HG02763 (cell line): ENCODE data around the gene TMEM95.
"Not testable (repeated sequence)": the region's sequence is repeated elsewhere in the genome, so short reads cannot be mapped to it uniquely, and the experiment has no call there.

ENCODE experiments used
- ATAC-seq: cut with Tn5 transposase; IDR thresholded peaks from one replicate; pipeline ENCODE4 v1.9.1; 2021; ENCODE audit warnings: mild to moderate bottlenecking, moderate library complexity; ENCODE audit not compliant: unreplicated experiment

The TMEM95 gene

DNA sequence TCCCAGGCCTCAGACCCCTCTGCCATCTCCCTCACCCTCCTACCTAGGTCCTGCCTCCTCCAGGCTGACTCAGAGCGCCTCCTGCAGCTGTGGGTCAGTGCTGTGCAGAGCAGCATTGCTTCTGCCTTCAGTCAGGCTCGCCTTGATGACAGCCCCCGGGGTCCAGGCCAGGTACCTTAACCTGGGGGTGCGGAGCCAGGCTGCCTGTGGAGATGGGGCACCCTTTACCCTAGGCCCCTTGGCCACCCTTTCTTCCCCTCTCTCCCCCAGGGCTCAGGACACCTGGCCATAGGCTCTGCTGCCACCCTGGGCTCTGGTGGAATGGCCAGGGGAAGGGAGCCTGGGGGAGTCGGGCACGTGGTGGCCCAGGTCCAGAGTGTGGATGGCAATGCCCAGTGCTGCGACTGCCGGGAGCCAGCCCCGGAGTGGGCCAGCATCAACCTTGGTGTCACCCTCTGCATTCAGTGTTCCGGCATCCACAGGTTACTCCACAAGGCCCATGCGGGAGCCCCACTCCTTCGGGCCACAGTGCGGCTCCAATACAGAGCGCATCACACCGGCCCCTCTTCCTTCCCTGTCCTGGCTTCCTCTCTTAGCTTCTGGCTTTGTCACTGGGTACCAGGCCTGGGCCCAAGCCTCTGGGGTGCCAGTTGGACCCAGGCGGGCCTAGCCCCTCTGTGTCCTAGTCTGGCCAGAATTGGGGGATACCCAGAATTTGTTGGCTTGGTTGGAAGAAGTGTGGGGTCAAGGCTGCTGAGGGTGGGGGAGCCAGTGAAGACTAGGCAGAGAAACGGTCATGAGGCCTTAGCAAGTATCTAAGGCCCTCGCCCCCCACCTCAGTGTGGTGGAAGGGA is 8.0 kb upstream of the TMEM95 start:
- no peak for ATAC-seq

- ATAC-seq = no peak
These were observed 7.1 kb upstream of the TMEM95 start for GRCh38 chr17:7347630-7348477.

DNA sequence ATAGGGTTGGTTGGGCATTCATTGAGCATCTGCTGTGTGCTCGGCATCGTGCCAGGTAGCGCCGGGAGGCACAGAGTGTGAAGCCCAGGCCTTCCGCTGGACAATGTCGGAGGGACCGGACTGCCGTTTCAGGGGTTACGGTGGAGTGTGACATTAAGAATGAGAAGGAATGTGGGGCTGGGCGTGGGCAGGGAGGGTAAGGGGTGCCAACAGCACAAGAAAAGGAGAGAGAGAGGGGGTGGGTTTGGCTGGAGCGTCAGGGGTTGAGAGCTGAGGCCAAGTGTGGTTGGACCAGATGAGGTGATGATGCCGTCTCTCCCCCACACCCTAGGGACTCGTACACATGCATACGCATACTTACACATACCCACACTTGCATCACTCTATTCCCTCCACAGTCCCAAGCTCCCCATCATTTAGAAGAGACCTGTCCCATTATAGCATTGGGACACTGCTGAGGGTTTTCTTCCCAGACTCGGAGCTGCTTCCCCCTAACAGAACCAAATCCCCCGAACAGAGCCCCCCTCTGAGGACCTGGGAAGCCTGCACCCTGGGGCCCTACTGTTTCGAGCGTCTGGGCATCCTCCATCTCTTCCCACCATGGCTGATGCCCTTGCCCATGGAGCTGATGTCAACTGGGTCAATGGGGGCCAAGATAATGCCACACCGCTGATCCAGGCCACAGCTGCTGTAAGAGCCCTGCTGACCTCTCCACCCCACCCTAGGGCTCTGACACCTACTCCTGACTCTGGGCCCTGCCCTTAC is 6.3 kb upstream of the TMEM95 start:
- ATAC-seq = no peak

DNA sequence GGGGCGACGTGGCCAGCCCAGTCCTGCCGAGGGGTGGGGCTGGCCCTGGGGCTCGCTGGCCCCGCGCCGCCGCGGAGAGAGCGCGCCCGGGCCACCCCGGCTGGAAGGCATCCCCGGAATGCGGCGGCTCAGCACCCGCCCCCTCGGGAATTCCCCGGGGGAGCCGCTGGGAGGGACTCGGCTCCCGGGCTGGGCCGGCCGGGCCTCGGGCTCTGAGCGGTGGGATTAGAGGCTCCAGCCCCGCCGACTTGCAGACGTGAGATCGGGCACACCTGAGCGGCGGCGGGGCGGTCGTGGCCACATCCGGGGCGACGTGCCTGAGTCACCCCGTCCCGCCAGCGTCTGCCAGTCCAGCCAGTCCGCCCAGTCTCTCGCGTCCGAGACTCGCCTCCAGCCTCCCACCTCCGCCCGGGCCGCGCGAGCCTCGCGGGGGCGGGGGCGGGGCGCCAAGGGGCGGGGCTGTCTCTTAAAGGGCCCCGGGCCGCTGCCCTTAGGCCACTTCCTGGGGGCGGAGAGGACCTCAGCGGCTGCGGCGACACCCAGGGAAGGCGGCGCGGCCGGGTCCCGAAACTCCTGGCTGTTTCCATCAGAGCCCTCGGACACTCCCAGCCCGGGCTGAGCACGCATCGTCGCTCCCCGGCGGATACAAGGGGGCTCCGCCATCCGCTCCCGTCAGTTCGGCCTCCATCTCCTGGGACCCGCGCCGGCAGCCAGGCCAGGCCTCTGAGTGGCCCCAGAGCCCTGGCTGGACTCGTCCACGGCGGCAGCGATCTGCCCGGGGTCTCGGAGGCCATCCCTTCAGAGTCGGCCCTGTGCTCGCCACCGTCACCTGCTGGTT is 3.1 kb upstream of the TMEM95 start, which contains the start of gene KCTD11:
KCTD11 (plus strand) TSS at position 498 of the 838 bp plus-strand sequence.
- ATAC-seq = peak; percentile 65

GRCh38 chr17:7352503-7352889 is 2.5 kb upstream of the TMEM95 start:
- no peak for ATAC-seq

DNA sequence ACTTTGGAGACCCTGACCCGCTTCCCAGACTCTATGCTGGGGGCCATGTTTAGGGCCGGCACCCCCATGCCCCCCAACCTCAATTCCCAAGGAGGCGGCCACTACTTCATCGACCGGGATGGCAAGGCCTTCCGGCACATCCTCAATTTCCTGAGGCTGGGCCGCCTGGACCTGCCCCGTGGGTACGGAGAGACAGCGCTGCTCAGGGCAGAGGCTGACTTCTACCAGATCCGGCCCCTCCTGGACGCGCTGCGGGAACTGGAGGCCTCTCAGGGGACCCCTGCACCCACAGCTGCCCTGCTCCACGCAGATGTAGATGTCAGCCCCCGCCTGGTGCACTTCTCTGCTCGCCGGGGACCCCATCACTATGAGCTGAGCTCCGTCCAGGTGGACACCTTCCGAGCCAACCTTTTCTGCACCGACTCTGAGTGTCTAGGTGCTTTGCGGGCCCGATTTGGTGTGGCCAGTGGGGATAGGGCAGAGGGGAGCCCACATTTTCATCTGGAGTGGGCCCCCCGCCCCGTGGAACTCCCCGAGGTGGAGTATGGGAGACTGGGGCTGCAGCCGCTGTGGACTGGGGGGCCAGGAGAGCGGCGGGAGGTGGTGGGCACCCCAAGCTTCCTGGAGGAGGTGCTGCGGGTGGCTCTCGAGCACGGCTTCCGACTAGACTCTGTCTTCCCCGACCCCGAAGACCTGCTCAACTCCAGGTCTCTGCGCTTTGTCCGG is 1.9 kb upstream of the TMEM95 start:
- no peak for ATAC-seq

- ATAC-seq = no peak
These were observed 603 bp upstream of the TMEM95 start for GRCh38 chr17:7354262-7354843.

GRCh38 chr17:7355573-7355972 is 617 bp downstream of the TMEM95 start:
- ATAC-seq = no peak

GRCh38 chr17:7356072-7356549 is 1.2 kb downstream of the TMEM95 start:
- no peak for ATAC-seq

DNA sequence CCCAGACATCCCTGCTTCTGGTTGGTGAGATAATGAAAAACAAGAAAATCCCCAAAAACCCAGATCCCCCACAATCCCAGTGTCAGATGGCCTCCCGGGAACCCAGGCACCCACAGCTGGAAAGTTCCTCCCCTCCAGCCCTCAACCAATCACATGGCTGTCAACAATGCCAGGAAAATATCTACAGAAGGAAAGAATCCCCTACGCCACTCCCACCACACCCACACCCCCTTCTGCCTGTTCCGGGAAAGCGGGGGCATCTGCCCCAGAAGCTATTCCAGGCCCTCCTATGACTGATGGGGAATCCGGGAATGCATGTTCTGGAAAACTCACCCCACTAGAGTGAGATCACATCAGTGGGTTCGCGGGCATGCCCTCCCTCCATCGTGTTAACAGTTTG is 1.8 kb downstream of the TMEM95 start:
- ATAC-seq = no peak

DNA sequence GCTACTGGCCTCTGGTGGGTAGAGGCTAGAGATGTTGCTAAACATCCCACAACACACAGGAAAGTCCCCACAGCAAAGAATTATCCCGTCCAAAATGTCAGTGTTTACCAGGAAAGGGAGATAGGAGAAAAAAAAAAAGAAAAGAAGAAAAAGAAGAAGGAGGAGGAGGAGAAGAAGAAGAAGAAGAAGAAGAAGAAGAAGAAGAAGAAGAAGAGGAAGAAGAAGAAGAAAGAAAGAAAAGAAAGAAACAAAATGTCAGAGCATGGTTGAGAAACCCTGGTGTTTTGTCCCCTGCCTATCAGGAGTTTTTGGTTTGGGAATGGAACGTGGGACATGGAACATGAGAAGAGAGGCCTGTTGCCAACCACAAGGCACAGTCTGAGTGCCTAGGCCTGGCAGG is 2.4 kb downstream of the TMEM95 start:
- no peak for ATAC-seq

GRCh38 chr17:7361906-7362305 is 7.0 kb downstream of the TMEM95 start:
- ATAC-seq = no peak

DNA sequence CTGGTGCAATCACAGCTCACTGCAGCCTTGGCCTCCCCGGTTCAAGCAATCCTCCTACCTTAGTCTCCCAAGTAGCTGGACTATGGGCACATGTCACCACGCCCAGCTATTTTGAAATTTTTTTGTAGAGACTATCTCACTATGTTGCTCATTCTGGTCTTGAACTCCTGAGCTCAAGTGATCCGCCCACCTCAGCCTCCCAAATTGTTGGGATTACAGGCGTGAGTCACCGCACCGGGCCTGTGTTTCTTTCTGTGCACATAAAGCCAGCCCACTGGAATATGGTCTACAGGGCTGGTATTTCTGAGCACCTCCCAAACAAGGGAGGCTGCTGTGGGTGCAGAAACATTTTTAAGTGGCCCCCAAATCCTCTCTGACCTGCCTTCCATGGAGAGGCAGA is 8.4 kb downstream of the TMEM95 start:
- no peak for ATAC-seq

DNA sequence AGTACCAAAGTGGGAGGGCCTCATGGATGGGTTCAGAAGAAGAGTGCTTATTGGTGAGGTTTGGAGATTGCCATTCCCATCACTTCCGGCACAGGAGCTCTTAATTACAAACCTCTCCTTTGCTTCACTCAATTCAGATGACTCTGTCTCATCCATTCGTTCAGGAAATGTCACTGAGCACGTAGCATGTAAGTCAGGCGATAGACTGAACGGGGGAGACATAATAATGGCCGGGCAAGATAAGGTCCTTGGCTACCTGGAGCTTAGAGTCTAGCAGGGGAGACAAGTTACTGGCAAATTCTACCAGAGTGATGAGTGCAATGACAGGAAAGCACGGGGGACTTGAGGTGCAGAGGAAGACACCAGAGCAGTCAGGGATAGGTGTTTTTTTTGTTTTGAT is 11.0 kb downstream of the TMEM95 start:
- ATAC-seq = not testable (repeated sequence)

- ATAC-seq = no peak
These were observed 12.1 kb downstream of the TMEM95 start for GRCh38 chr17:7367083-7367482.

DNA sequence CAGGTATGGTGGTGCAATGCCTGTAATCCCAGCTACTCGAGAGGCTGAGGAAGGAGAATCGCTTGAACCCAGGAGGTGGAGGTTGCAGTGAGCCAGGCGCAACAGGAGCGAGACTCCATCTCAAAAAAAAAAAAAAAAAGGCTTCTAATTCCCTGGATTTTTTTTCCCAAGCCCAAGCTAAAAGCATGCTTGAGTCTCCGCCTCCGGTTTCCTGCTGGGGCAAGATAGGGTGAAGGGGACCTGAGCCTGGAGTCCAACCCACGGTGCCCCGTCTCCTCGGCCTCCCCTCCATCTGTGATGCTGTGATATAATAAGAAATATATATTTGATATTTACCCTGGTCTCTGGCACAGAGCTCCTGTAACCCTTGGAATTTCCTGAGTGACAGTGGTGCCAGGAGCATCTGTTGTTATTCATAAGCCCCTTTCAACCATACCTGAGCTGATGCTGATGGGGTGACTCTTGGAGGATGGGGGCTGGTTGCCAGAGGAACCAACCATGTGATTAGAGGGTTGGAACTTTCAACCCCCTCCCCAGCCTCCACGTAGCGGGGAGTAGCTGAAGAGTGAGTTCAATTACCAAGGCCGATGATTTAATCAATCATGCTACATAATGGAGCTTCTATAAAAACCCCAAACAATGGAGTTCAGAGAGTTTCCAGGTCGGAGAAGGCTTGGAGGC is 13.1 kb downstream of the TMEM95 start:
- no peak for ATAC-seq

- ATAC-seq = not testable (repeated sequence)
These were observed 13.6 kb downstream of the TMEM95 start for GRCh38 chr17:7368599-7368994.

DNA sequence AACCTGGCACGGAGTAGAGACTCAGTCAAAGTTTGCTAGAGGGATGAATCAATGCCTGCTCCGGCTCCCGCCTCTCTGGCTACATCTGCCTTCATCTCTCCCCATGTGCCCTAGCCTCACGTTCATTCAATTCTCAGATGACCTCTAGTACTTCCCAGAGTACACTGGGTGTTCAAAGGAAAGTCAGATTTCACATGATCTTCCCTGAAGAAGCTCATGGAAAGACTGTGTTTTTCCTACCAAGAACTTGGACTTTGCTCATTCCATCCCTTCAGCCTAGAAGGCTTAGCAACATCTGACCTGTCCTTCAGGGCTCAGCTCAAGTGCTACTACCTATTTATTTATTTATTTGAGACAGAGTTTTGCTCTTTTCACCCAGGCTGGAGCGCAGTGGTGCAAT is 14.9 kb downstream of the TMEM95 start:
- ATAC-seq = no peak

GRCh38 chr17:7370853-7371252 is 15.9 kb downstream of the TMEM95 start:
- ATAC-seq = no peak
